H9 (cell line): ENCODE measurements around the gene SCGB1D2. TPM values are rescaled to one million over a fixed set of nuclear protein-coding genes. Genes with fewer than 3 reads are reported as not detected.

ENCODE experiments used
- DNase-seq: peaks from one replicate; pipeline ENCODE4 v3.0.0-alpha.2; 2017
- H2AFZ ChIP-seq: one replicate; pipeline ENCODE4 v1.6.1; 2013; ENCODE audit warnings: mild to moderate bottlenecking, low read length, control low read depth, moderate library complexity
- H2AK5ac ChIP-seq: 2 replicates; pipeline ENCODE4 v1.6.1; 2013; ENCODE audit warnings: low read length, control low read depth, mixed read lengths; ENCODE audit not compliant: insufficient read length
- H2BK120ac ChIP-seq: one replicate; pipeline ENCODE4 v1.6.1; 2013; ENCODE audit warnings: low read depth, mild to moderate bottlenecking, low read length, control low read depth, inconsistent platforms; ENCODE audit not compliant: poor library complexity, severe bottlenecking
- H2BK12ac ChIP-seq: 2 replicates; pipeline ENCODE4 v1.6.1; 2013; ENCODE audit warnings: low read length, control low read depth, mixed read lengths, low read depth; ENCODE audit not compliant: insufficient read length
- H2BK15ac ChIP-seq: 2 replicates; pipeline ENCODE4 v1.6.1; 2013; ENCODE audit warnings: low read depth, low read length, control low read depth
- H2BK20ac ChIP-seq: one replicate; pipeline ENCODE4 v1.6.1; 2013; ENCODE audit warnings: low read depth, mild to moderate bottlenecking, low read length, control low read depth, inconsistent platforms; ENCODE audit not compliant: poor library complexity, severe bottlenecking
- H2BK5ac ChIP-seq: 2 replicates; pipeline ENCODE4 v1.6.1; 2013; ENCODE audit warnings: low read length, control low read depth, mixed read lengths; ENCODE audit not compliant: insufficient read length
- H3K14ac ChIP-seq: 2 replicates; pipeline ENCODE4 v1.6.1; 2013; ENCODE audit warnings: low read length, control low read depth; ENCODE audit not compliant: insufficient read depth
- H3K18ac ChIP-seq: 2 replicates; pipeline ENCODE4 v1.6.1; 2013; ENCODE audit warnings: low read depth, mild to moderate bottlenecking, mixed read lengths, low read length, control low read depth; ENCODE audit not compliant: insufficient read length
- H3K23ac ChIP-seq: 2 replicates; pipeline ENCODE4 v1.6.1; 2013; ENCODE audit warnings: low read length, control low read depth, mixed read lengths, low read depth; ENCODE audit not compliant: insufficient read length
- H3K23me2 ChIP-seq: 2 replicates; pipeline ENCODE4 v1.6.1; 2013; ENCODE audit warnings: low read depth, mild to moderate bottlenecking, mixed read lengths, low read length, control low read depth; ENCODE audit not compliant: insufficient read length, poor library complexity, severe bottlenecking
- H3K27ac ChIP-seq: 2 replicates; pipeline ENCODE4 v1.5.1; 2013; ENCODE audit warnings: low read length, control low read depth, mixed read lengths, low read depth; ENCODE audit not compliant: insufficient read length
- H3K27me3 ChIP-seq: 2 replicates; pipeline ENCODE4 v1.6.1; 2013; ENCODE audit warnings: low read length, control low read depth, inconsistent platforms; ENCODE audit not compliant: insufficient read depth
- H3K4ac ChIP-seq: 2 replicates; pipeline ENCODE4 v1.6.1; 2013; ENCODE audit warnings: low read depth, mild to moderate bottlenecking, control low read depth, inconsistent platforms, low read length, moderate library complexity
- H3K4me1 ChIP-seq: 2 replicates; pipeline ENCODE4 v1.6.1; 2013; ENCODE audit warnings: low read length, control low read depth, inconsistent platforms; ENCODE audit not compliant: insufficient read depth
- H3K4me2 ChIP-seq: 2 replicates; pipeline ENCODE4 v1.6.1; 2013; ENCODE audit warnings: low read length, control low read depth, mixed read lengths; ENCODE audit not compliant: insufficient read length, insufficient read depth
- H3K56ac ChIP-seq: 2 replicates; pipeline ENCODE4 v1.6.1; 2013; ENCODE audit warnings: low read depth, mild to moderate bottlenecking, mixed read lengths, low read length, control low read depth; ENCODE audit not compliant: insufficient read length
- H3K79me1 ChIP-seq: 2 replicates; pipeline ENCODE4 v1.6.1; 2013; ENCODE audit warnings: low read depth, mild to moderate bottlenecking, moderate library complexity, low read length, control low read depth, inconsistent platforms; ENCODE audit not compliant: insufficient read depth, poor library complexity, severe bottlenecking
- H3K79me2 ChIP-seq: 2 replicates; pipeline ENCODE4 v1.6.1; 2013; ENCODE audit warnings: low read length, control low read depth, inconsistent platforms; ENCODE audit not compliant: insufficient read depth
- H3K9ac ChIP-seq: 2 replicates; pipeline ENCODE4 v1.6.1; 2013; ENCODE audit warnings: low read length, control low read depth, mixed read lengths; ENCODE audit not compliant: insufficient read length; ENCODE audit errors: extremely low read depth
- H3K9me3 ChIP-seq: one replicate; pipeline ENCODE4 v1.6.1; 2013; ENCODE audit warnings: low read depth, low read length, inconsistent platforms; ENCODE audit not compliant: control insufficient read depth
- H3T11ph ChIP-seq: one replicate; pipeline ENCODE4 v1.6.1; 2013; ENCODE audit warnings: mild to moderate bottlenecking, low read length, control low read depth, inconsistent platforms
- H4K20me1 ChIP-seq: one replicate; pipeline ENCODE4 v1.6.1; 2013; ENCODE audit not compliant: control insufficient read depth, insufficient read length, insufficient read depth
- H4K5ac ChIP-seq: 2 replicates; pipeline ENCODE4 v1.6.1; 2013; ENCODE audit warnings: low read depth, mild to moderate bottlenecking, mixed read lengths, low read length, control low read depth; ENCODE audit not compliant: insufficient read length
- H4K8ac ChIP-seq: replicated peaks from 2 replicates; pipeline ENCODE4 v1.6.1; 2013; ENCODE audit warnings: low read length, control low read depth, mixed read lengths, low read depth; ENCODE audit not compliant: insufficient read length
- H4K91ac ChIP-seq: 2 replicates; pipeline ENCODE4 v1.6.1; 2013; ENCODE audit warnings: low read depth, mild to moderate bottlenecking, moderate library complexity, mixed read lengths, low read length, control low read depth; ENCODE audit not compliant: insufficient read length
- H3K27ac Mint-ChIP-seq, 3 experiments: 2 replicates in 2 of 3; 3 replicates in 1 of 3; pipeline ENCODE4 v1.8.0; 2020 to 2021; ENCODE audit warnings: mixed read lengths in 3 of 3, mild to moderate bottlenecking in 1 of 3, moderate library complexity in 1 of 3
- H3K27me3 Mint-ChIP-seq: 2 replicates; pipeline ENCODE4 v1.8.0; 2021; ENCODE audit warnings: low read depth, mild to moderate bottlenecking, moderate library complexity, mixed read lengths
- H3K36me3 Mint-ChIP-seq, 3 experiments: 2 replicates in 2 of 3; 3 replicates in 1 of 3; pipeline ENCODE4 v1.8.0; 2020 to 2021; ENCODE audit warnings: low read depth in 3 of 3, mixed read lengths in 3 of 3; ENCODE audit not compliant: insufficient read depth in 1 of 3
- H3K4me1 Mint-ChIP-seq, 2 experiments: 2 replicates each; pipeline ENCODE4 v1.8.0; 2020; ENCODE audit warnings: mixed read lengths in 2 of 2
- H3K4me3 Mint-ChIP-seq, 2 experiments: 2 replicates in 1 of 2; 3 replicates in 1 of 2; pipeline ENCODE4 v1.8.0; 2020 to 2021; ENCODE audit warnings: mild to moderate bottlenecking in 2 of 2, mixed read lengths in 2 of 2, moderate library complexity in 1 of 2
- H3K9me3 Mint-ChIP-seq, 2 experiments: 2 replicates in 1 of 2; 3 replicates in 1 of 2; pipeline ENCODE4 v1.8.0; 2020; ENCODE audit warnings: mild to moderate bottlenecking in 2 of 2, mixed read lengths in 2 of 2, moderate library complexity in 1 of 2
- CTCF ChIP-seq: fragments of 200-600 bp; sonication (generic); conservative IDR thresholded peaks from 3 replicates; pipeline ENCODE4 v1.8.0; 2021; ENCODE audit warnings: antibody characterized with exemption, mild to moderate bottlenecking
- WGBS: extraction: QIAGEN DNeasy Blood & Tissue Kit; methylation state at CpG from one replicate; pipeline ENCODE4 v1.1.7; 2013; ENCODE audit warnings: missing lambda C conversion rate, low lambda C conversion rate, mixed read lengths; ENCODE audit not compliant: insufficient read length; ENCODE audit errors: extremely low coverage; 5-methylcytosine and 5-hydroxymethylcytosine counted together
- total RNA-seq: library from RNA; stranded (reverse); gene quantifications from 2 replicates; pipeline ENCODE4 v1.2.1, GENCODE V29; 2021

SCGB1D2 gene
- total RNA-seq, 1 experiment from 2014 or later = not detected

DNA sequence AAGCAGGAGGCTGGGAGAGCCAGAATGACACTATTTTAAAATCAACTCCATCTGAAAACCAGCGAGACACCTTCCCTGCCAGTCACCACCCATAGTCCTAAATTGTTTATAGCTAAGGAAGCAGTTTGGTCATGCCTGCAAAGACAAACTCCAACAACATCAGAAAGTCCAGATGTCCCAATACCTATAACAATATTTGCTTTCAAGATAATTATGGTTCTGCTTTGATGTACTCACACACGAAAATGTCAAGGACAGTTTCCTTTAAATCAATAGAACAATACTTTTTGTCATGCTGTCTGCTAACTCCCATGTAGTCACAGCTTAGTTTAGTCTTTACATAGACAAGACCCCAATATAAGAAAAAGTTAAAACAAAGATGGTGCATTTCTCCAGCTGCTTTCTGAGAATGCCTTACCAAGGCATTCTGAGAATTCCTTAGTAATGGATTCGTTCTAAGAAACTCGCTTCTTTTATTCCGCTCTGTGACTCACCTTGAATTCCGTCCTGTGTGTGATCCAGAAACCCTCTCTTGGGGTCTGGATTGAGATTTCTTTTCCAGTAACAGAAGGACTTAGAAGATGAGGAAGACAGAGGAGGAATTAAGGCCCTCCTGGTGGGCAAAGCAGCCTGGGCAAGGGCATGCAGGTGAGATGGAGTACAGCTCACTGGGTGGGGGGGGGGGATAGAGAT is 18.4 kb downstream of the SCGB1D2 start:
- Histone ChIP-seq H3K4me2 (no peak overlapping the region), H3K79me2 (no peaks in the 10 kb centered on the region), H2BK20ac (no peak overlapping the region), H3K23ac (no peak overlapping the region), H3K79me1 (no peaks in the 10 kb centered on the region), H2AFZ (no peak overlapping the region), H2AK5ac (no peak overlapping the region), H2BK5ac (no peak overlapping the region), H3K27me3 (no peaks in the 10 kb centered on the region), H3K4me1 (peaks cover 3% of the 10 kb centered on the region; the same call in 1 of the 2 replicates), H3K56ac (no peak overlapping the region), H3K18ac (no peak overlapping the region), H2BK120ac (no peak overlapping the region), H4K8ac (no peak overlapping the region), H3K4ac (no peak overlapping the region), H3T11ph (no peak overlapping the region), H2BK15ac (no peak overlapping the region), H3K27ac (no peak overlapping the region), H4K20me1 (no peaks in the 10 kb centered on the region), H3K14ac (no peak overlapping the region), H4K91ac (no peak overlapping the region), H3K9me3 (no peaks in the 10 kb centered on the region), H3K9ac (no peak overlapping the region), H4K5ac (no peak overlapping the region), H2BK12ac (no peak overlapping the region), H3K23me2 (no peaks in the 10 kb centered on the region)
- no peak for TF ChIP-seq CTCF
- no CpG with 5 or more reads among the region's 6 CpGs for WGBS
- Mint-ChIP-seq H3K9me3 (peaks cover 7% of the 10 kb centered on the region in 2 experiments), H3K27me3 (peaks cover 3% of the 10 kb centered on the region; the same call in 1 of the 2 replicates), H3K27ac (no peak overlapping the region), H3K4me1 (peaks cover 3 to 12% of the 10 kb centered on the region in 2 experiments; a peak in 2 of 4 replicates), H3K36me3 (no peaks in the 10 kb centered on the region), H3K4me3 (no peak overlapping the region)
- DNase-seq = no peak
